Measurements from ENCODE around the gene TRMT1L. TPM values are rescaled to one million over a fixed set of nuclear protein-coding genes. Genes with fewer than 3 reads are reported as not detected.

Gene TRMT1L
- total and polyA plus RNA-seq, 2 experiments from 2014 or later: 11.7 to 30.8 TPM

GRCh38 chr1:185166106-185166505, 9.4 kb upstream of the TRMT1L start:
- Histone ChIP-seq H3K79me2 (replicated peaks; ENCODE audit: insufficient read depth) (no peaks in the 10 kb centered on the region), H3K9me2 (ENCODE audit: insufficient read depth) (no peaks in the 10 kb centered on the region), H3F3A (replicated peaks; ENCODE audit: low read depth) (no peaks in the 10 kb centered on the region), H4K20me1 (replicated peaks; ENCODE audit: insufficient read depth) (no peaks in the 10 kb centered on the region), H3K4me1 (ENCODE audit: insufficient read depth) (no peaks in the 10 kb centered on the region), H3K27me3 (ENCODE audit: insufficient read depth) (no peaks in the 10 kb centered on the region), H3K36me3 (ENCODE audit: insufficient read depth) (no peaks in the 10 kb centered on the region), H2AFZ (no peak overlapping the region), H3K27ac (ENCODE audit: low read depth) (no peak overlapping the region), H3K4me2 (no peak overlapping the region), H3K4me3 (no peak overlapping the region)
- no peak for TF ChIP-seq ZNF114 (CRISPR knock-in tag; IDR thresholded peaks at IDR 0.05)
- TF ChIP-seq REST (IDR thresholded peaks at IDR 0.05; ENCODE audit: unreplicated experiment): no peak
- TF ChIP-seq CTCF (conservative IDR thresholded peaks at IDR 0.05; ENCODE audit: low read depth in 2 of 2): no peak
- TF ChIP-seq CREB1 (CRISPR knock-in tag; IDR thresholded peaks at IDR 0.05; ENCODE audit: low read depth): no peak
- no peak for TF ChIP-seq STAT1 (IDR thresholded peaks at IDR 0.05; ENCODE audit: unreplicated experiment)
- TF ChIP-seq ETS1 (IDR thresholded peaks at IDR 0.05): no peak
- TF ChIP-seq ZNF331 (CRISPR knock-in tag; IDR thresholded peaks at IDR 0.05; ENCODE audit: low read depth): no peak
- no peak for TF ChIP-seq ZNF462 (CRISPR knock-in tag; IDR thresholded peaks at IDR 0.05)
- no peak for TF ChIP-seq EZH2phosphoT487 (IDR thresholded peaks at IDR 0.05; ENCODE audit: unreplicated experiment)
- TF ChIP-seq POLR2AphosphoS5 (IDR thresholded peaks at IDR 0.05; ENCODE audit: low read depth): no peak
- TF ChIP-seq EZH2 (IDR thresholded peaks at IDR 0.05; ENCODE audit: low read depth, unreplicated experiment): no peak
- no peak for TF ChIP-seq NANOG (IDR thresholded peaks at IDR 0.05; ENCODE audit: borderline replicate concordance)
- no peak for TF ChIP-seq JUNB (IDR thresholded peaks at IDR 0.05; ENCODE audit: unreplicated experiment)
- Mint-ChIP-seq H3K9me3 (no peaks in the 10 kb centered on the region), H3K27ac (no peak overlapping the region), H3K36me3 (ENCODE audit: low read depth) (no peaks in the 10 kb centered on the region), H3K27me3 (ENCODE audit: insufficient read depth, low read depth, poor library complexity) (no peaks in the 10 kb centered on the region), H3K4me3 (no peak overlapping the region), H3K4me1 (no peaks in the 10 kb centered on the region; the same call in 2 of the 3 replicates)
- DNase-seq (ENCODE audit: low spot score) (no peak), ATAC-seq (no peak)
